ENCODE data around the gene MESP2. TPM values are rescaled to one million over a fixed set of nuclear protein-coding genes. Genes with fewer than 3 reads are reported as not detected.

The MESP2 gene
- polyA plus RNA-seq, 4 donors: 0.34 to 0.39 TPM; not detected in 2

GRCh38 chr15:89750560-89751542 lies 25.3 kb upstream of the MESP2 start, which contains the start of gene MESP1:
TSS of gene MESP1 (minus strand) at chr15:89751249. CDS start at chr15:89751231, 18 bp downstream.
- peak within 1 kb of the TSS; percentile 44 to 73 (median 62) for H3K4me3 ChIP-seq (ENCODE audit: low read depth in 1 of 3, low read length in 3 of 3)
- WGBS, 3 donors: 2 to 3% (median 2%) methylated on average over 69 to 114 of the region's 114 CpGs
- peak within 1 kb of the TSS in 1 of 3 donors; percentile 52 for H3K27ac ChIP-seq (ENCODE audit: low read depth in 1 of 3, low read length in 2 of 3)
- peaks cover 0 to 26% (median 0%) of the 10 kb centered on the region in 3 donors for H3K27me3 ChIP-seq (ENCODE audit: control insufficient read depth in 3 of 3, insufficient read depth in 3 of 3, low read length in 3 of 3)
- no peaks in the 10 kb centered on the region for H3K36me3 ChIP-seq (ENCODE audit: control insufficient read depth in 3 of 3, insufficient read depth in 2 of 3, low read depth in 1 of 3, low read length in 3 of 3)
- FAIRE-seq (no peak), DNase-seq (peak; percentile 89 to 95)
- no peaks in the 10 kb centered on the region for H3K9me3 ChIP-seq (ENCODE audit: control insufficient read depth in 2 of 2, insufficient read depth in 1 of 2, low read depth in 1 of 2, low read length in 1 of 2)
- H3K4me1 ChIP-seq (ENCODE audit: control insufficient read depth in 3 of 3, insufficient read depth in 2 of 3, low read depth in 1 of 3, low read length in 2 of 3): peaks cover 0 to 10% (median 0%) of the 10 kb centered on the region in 3 donors

- no peak overlapping the region for H3K27ac ChIP-seq (ENCODE audit: low read depth in 1 of 3, low read length in 2 of 3)
- H3K4me3 ChIP-seq (ENCODE audit: low read depth in 1 of 3, low read length in 3 of 3): no peak overlapping the region
- FAIRE-seq (no peak), DNase-seq (no peak)
- no peaks in the 10 kb centered on the region for H3K9me3 ChIP-seq (ENCODE audit: control insufficient read depth in 2 of 2, insufficient read depth in 1 of 2, low read depth in 1 of 2, low read length in 1 of 2)
- H3K4me1 ChIP-seq (ENCODE audit: control insufficient read depth in 3 of 3, insufficient read depth in 2 of 3, low read depth in 1 of 3, low read length in 2 of 3): peaks cover 0 to 10% (median 0%) of the 10 kb centered on the region in 3 donors
- H3K27me3 ChIP-seq (ENCODE audit: control insufficient read depth in 3 of 3, insufficient read depth in 3 of 3, low read length in 3 of 3): peaks cover 0 to 26% (median 0%) of the 10 kb centered on the region in 3 donors
- WGBS, 3 donors: 83 to 88% (median 85%) methylated on average over 5 of the region's 5 CpGs
- no peaks in the 10 kb centered on the region for H3K36me3 ChIP-seq (ENCODE audit: control insufficient read depth in 3 of 3, insufficient read depth in 2 of 3, low read depth in 1 of 3, low read length in 3 of 3)
Measured at GRCh38 chr15:89751748-89752147, 24.4 kb upstream of the MESP2 start.

- peaks cover 0 to 10% (median 0%) of the 10 kb centered on the region in 3 donors for H3K4me1 ChIP-seq (ENCODE audit: control insufficient read depth in 3 of 3, insufficient read depth in 2 of 3, low read depth in 1 of 3, low read length in 2 of 3)
- WGBS, 3 donors: 84 to 92% (median 89%) methylated on average over 7 of the region's 7 CpGs
- no peaks in the 10 kb centered on the region for H3K36me3 ChIP-seq (ENCODE audit: control insufficient read depth in 3 of 3, insufficient read depth in 2 of 3, low read depth in 1 of 3, low read length in 3 of 3)
- no peak overlapping the region for H3K27ac ChIP-seq (ENCODE audit: low read depth in 1 of 3, low read length in 2 of 3)
- H3K9me3 ChIP-seq (ENCODE audit: control insufficient read depth in 2 of 2, insufficient read depth in 1 of 2, low read depth in 1 of 2, low read length in 1 of 2): no peaks in the 10 kb centered on the region
- FAIRE-seq (no peak), DNase-seq (no peak)
- H3K4me3 ChIP-seq (ENCODE audit: low read depth in 1 of 3, low read length in 3 of 3): no peak overlapping the region
- H3K27me3 ChIP-seq (ENCODE audit: control insufficient read depth in 3 of 3, insufficient read depth in 3 of 3, low read length in 3 of 3): peaks cover 0 to 11% (median 0%) of the 10 kb centered on the region in 3 donors
Measured at GRCh38 chr15:89753855-89754254, 22.3 kb upstream of the MESP2 start.

GRCh38 chr15:89754361-89755154 lies 21.6 kb upstream of the MESP2 start:
- Histone ChIP-seq H3K36me3 (ENCODE audit: control insufficient read depth in 3 of 3, insufficient read depth in 2 of 3, low read depth in 1 of 3, low read length in 3 of 3) (no peaks in the 10 kb centered on the region), H3K4me3 (ENCODE audit: low read depth in 1 of 3, low read length in 3 of 3) (no peak overlapping the region), H3K27ac (ENCODE audit: low read depth in 1 of 3, low read length in 2 of 3) (no peak overlapping the region), H3K9me3 (ENCODE audit: control insufficient read depth in 2 of 2, insufficient read depth in 1 of 2, low read depth in 1 of 2, low read length in 1 of 2) (no peaks in the 10 kb centered on the region), H3K27me3 (ENCODE audit: control insufficient read depth in 3 of 3, insufficient read depth in 3 of 3, low read length in 3 of 3) (peaks cover 0 to 6% (median 0%) of the 10 kb centered on the region in 3 donors), H3K4me1 (ENCODE audit: control insufficient read depth in 3 of 3, insufficient read depth in 2 of 3, low read depth in 1 of 3, low read length in 2 of 3) (peaks cover 0 to 10% (median 0%) of the 10 kb centered on the region in 3 donors)
- no peak for DNase-seq
- FAIRE-seq: no peak
- WGBS, 3 donors: 66 to 79% (median 77%) methylated on average over 8 of the region's 8 CpGs

- no peak overlapping the region for H3K27ac ChIP-seq (ENCODE audit: low read depth in 1 of 3, low read length in 2 of 3)
- FAIRE-seq (no peak), DNase-seq (no peak)
- H3K36me3 ChIP-seq (ENCODE audit: control insufficient read depth in 3 of 3, insufficient read depth in 2 of 3, low read depth in 1 of 3, low read length in 3 of 3): no peaks in the 10 kb centered on the region
- WGBS, 3 donors: 79 to 86% (median 86%) methylated on average over 4 of the region's 4 CpGs
- H3K4me1 ChIP-seq (ENCODE audit: control insufficient read depth in 3 of 3, insufficient read depth in 2 of 3, low read depth in 1 of 3, low read length in 2 of 3): peaks cover 0 to 4% (median 0%) of the 10 kb centered on the region in 3 donors
- no peak overlapping the region for H3K4me3 ChIP-seq (ENCODE audit: low read depth in 1 of 3, low read length in 3 of 3)
- H3K9me3 ChIP-seq (ENCODE audit: control insufficient read depth in 2 of 2, insufficient read depth in 1 of 2, low read depth in 1 of 2, low read length in 1 of 2): no peaks in the 10 kb centered on the region
- H3K27me3 ChIP-seq (ENCODE audit: control insufficient read depth in 3 of 3, insufficient read depth in 3 of 3, low read length in 3 of 3): no peaks in the 10 kb centered on the region
Measured at GRCh38 chr15:89755701-89756100, 20.4 kb upstream of the MESP2 start.

GRCh38 chr15:89756897-89757296 lies 19.2 kb upstream of the MESP2 start:
- no peak for FAIRE-seq
- no peaks in the 10 kb centered on the region for H3K27me3 ChIP-seq (ENCODE audit: control insufficient read depth in 3 of 3, insufficient read depth in 3 of 3, low read length in 3 of 3)
- peaks cover 0 to 11% (median 2%) of the 10 kb centered on the region in 3 donors for H3K4me1 ChIP-seq (ENCODE audit: control insufficient read depth in 3 of 3, insufficient read depth in 2 of 3, low read depth in 1 of 3, low read length in 2 of 3)
- H3K36me3 ChIP-seq (ENCODE audit: control insufficient read depth in 3 of 3, insufficient read depth in 2 of 3, low read depth in 1 of 3, low read length in 3 of 3): no peaks in the 10 kb centered on the region
- H3K4me3 ChIP-seq (ENCODE audit: low read depth in 1 of 3, low read length in 3 of 3): no peak overlapping the region
- H3K27ac ChIP-seq (ENCODE audit: low read depth in 1 of 3, low read length in 2 of 3): no peak overlapping the region
- 67 to 73% (median 67%) methylated on average over 7 of the region's 7 CpGs for WGBS, 3 donors
- DNase-seq: no peak
- H3K9me3 ChIP-seq (ENCODE audit: control insufficient read depth in 2 of 2, insufficient read depth in 1 of 2, low read depth in 1 of 2, low read length in 1 of 2): no peaks in the 10 kb centered on the region

- H3K36me3 ChIP-seq (ENCODE audit: control insufficient read depth in 3 of 3, insufficient read depth in 2 of 3, low read depth in 1 of 3, low read length in 3 of 3): no peaks in the 10 kb centered on the region
- peaks cover 0 to 13% (median 2%) of the 10 kb centered on the region in 3 donors for H3K4me1 ChIP-seq (ENCODE audit: control insufficient read depth in 3 of 3, insufficient read depth in 2 of 3, low read depth in 1 of 3, low read length in 2 of 3)
- no peaks in the 10 kb centered on the region for H3K27me3 ChIP-seq (ENCODE audit: control insufficient read depth in 3 of 3, insufficient read depth in 3 of 3, low read length in 3 of 3)
- no peak overlapping the region for H3K4me3 ChIP-seq (ENCODE audit: low read depth in 1 of 3, low read length in 3 of 3)
- 88 to 96% (median 91%) methylated on average over 8 of the region's 8 CpGs for WGBS, 3 donors
- no peak for DNase-seq
- no peak overlapping the region for H3K27ac ChIP-seq (ENCODE audit: low read depth in 1 of 3, low read length in 2 of 3)
- H3K9me3 ChIP-seq (ENCODE audit: control insufficient read depth in 2 of 2, insufficient read depth in 1 of 2, low read depth in 1 of 2, low read length in 1 of 2): no peaks in the 10 kb centered on the region
- no peak for FAIRE-seq
Measured at GRCh38 chr15:89758283-89758682, 17.8 kb upstream of the MESP2 start.

GRCh38 chr15:89758981-89759380 lies 17.2 kb upstream of the MESP2 start:
- no peak for FAIRE-seq

More at GRCh38 chr15:89758981-89759380, 17.2 kb upstream of the MESP2 start:
- Histone ChIP-seq H3K36me3 (ENCODE audit: control insufficient read depth in 3 of 3, insufficient read depth in 2 of 3, low read depth in 1 of 3, low read length in 3 of 3) (no peaks in the 10 kb centered on the region), H3K9me3 (ENCODE audit: control insufficient read depth in 2 of 2, insufficient read depth in 1 of 2, low read depth in 1 of 2, low read length in 1 of 2) (no peaks in the 10 kb centered on the region), H3K27ac (ENCODE audit: low read depth in 1 of 3, low read length in 2 of 3) (no peak overlapping the region), H3K4me3 (ENCODE audit: low read depth in 1 of 3, low read length in 3 of 3) (no peak overlapping the region), H3K4me1 (ENCODE audit: control insufficient read depth in 3 of 3, insufficient read depth in 2 of 3, low read depth in 1 of 3, low read length in 2 of 3) (peaks cover 0 to 13% (median 2%) of the 10 kb centered on the region in 3 donors), H3K27me3 (ENCODE audit: control insufficient read depth in 3 of 3, insufficient read depth in 3 of 3, low read length in 3 of 3) (no peaks in the 10 kb centered on the region)
- no peak for DNase-seq
- 86 to 91% (median 88%) methylated on average over 8 of the region's 8 CpGs for WGBS, 3 donors

Data from small intestine (tissue), 7 donors.